AG04450 (cell line): ENCODE measurements around the gene CABYR. TPM values are rescaled to one million over a fixed set of nuclear protein-coding genes. Genes with fewer than 3 reads are reported as not detected.

Experiments used
- CTCF ChIA-PET: fragments of 300-600, 350-600 bp; formaldehyde crosslinking; extraction: SDS; loops from one replicate; lab custom pipeline; 2022; ENCODE audit warnings: antibody characterized with exemption, inconsistent platforms; lab: Charles Lee
- POLR2A ChIA-PET: fragments of 350-600 bp; formaldehyde crosslinking; extraction: SDS; loops from one replicate; lab custom pipeline; 2021; ENCODE audit warnings: antibody characterized with exemption, inconsistent platforms; lab: Yijun Ruan, JAX
- DNase-seq: peaks from one replicate; pipeline ENCODE4 v3.0.0-alpha.2; 2011; ENCODE audit warnings: low read depth, low spot score
- H3K27ac ChIP-seq: one replicate; pipeline ENCODE4 v1.5.1; 2012; ENCODE audit warnings: low read depth, low read length, control low read depth
- H3K27me3 ChIP-seq: one replicate; pipeline ENCODE4 v1.6.0; 2012; ENCODE audit warnings: low read length; ENCODE audit not compliant: control insufficient read depth, insufficient read depth
- H3K4me3 ChIP-seq: 2 replicates; pipeline ENCODE4 v1.5.1; 2011; ENCODE audit warnings: mild to moderate bottlenecking, low read depth, low read length, control low read depth
- H3K9me3 ChIP-seq: 2 replicates; pipeline ENCODE4 v1.5.1; 2012; ENCODE audit warnings: low read length; ENCODE audit not compliant: control insufficient read depth, insufficient read depth
- CTCF ChIP-seq: IDR thresholded peaks from 2 replicates; pipeline ENCODE4 v1.5.1; 2011; ENCODE audit warnings: low read depth, low read length, control low read depth, inconsistent platforms
- polyA plus RNA-seq: library from polyadenylated mRNA; depleted of rRNA; stranded (reverse); fragments of >200 nt; gene quantifications from 2 replicates; pipeline ENCODE4 v1.2.3, GENCODE V29; 2011

The CABYR gene
- polyA plus RNA-seq, 1 experiment: 11.8 TPM

- Histone ChIP-seq H3K9me3 (no peaks in the 10 kb centered on the region), H3K27ac (no peak overlapping the region), H3K4me3 (no peak overlapping the region), H3K27me3 (no peaks in the 10 kb centered on the region)
- ChIA-PET POLR2A (no interaction called here), CTCF (interaction anchor here (0.6 kb wide), 1 partner anchor 134 kb away, joined by 3 read pairs; no protein-coding TSS in a partner anchor)
- DNase-seq: no peak
- no peak for TF ChIP-seq CTCF
Observed at GRCh38 chr18:24111936-24112335, 26.9 kb upstream of the CABYR start.

- TF ChIP-seq CTCF: no peak
- no peak overlapping the region for H3K27ac ChIP-seq
- H3K4me3 ChIP-seq: no peak overlapping the region
- no peaks in the 10 kb centered on the region for H3K27me3 ChIP-seq
- H3K9me3 ChIP-seq: no peaks in the 10 kb centered on the region
- POLR2A ChIA-PET: no interaction called here
- CTCF ChIA-PET: interaction anchor here (0.5 kb wide), 1 partner anchor 200 kb away, joined by 3 read pairs; no protein-coding TSS in a partner anchor
- DNase-seq: no peak
Observed at GRCh38 chr18:24112464-24112863, 26.4 kb upstream of the CABYR start.

GRCh38 chr18:24112874-24113615 is 25.8 kb upstream of the CABYR start:
- TF ChIP-seq CTCF: no peak
- ChIA-PET POLR2A (no interaction called here), CTCF (interaction anchor here (0.5 kb wide), 1 partner anchor 200 kb away, joined by 3 read pairs; no protein-coding TSS in a partner anchor)
- DNase-seq: no peak
- Histone ChIP-seq H3K27ac (no peak overlapping the region), H3K9me3 (no peaks in the 10 kb centered on the region), H3K4me3 (no peak overlapping the region), H3K27me3 (no peaks in the 10 kb centered on the region)

- H3K27me3 ChIP-seq: no peaks in the 10 kb centered on the region
- TF ChIP-seq CTCF: no peak
- no peak for DNase-seq
- POLR2A ChIA-PET: no interaction called here
- H3K4me3 ChIP-seq: no peak overlapping the region
- no peak overlapping the region for H3K27ac ChIP-seq
- CTCF ChIA-PET: no interaction called here
- H3K9me3 ChIP-seq: no peaks in the 10 kb centered on the region
Observed at GRCh38 chr18:24114924-24115549, 23.8 kb upstream of the CABYR start.

GRCh38 chr18:24115628-24116027 is 23.2 kb upstream of the CABYR start:
- POLR2A ChIA-PET: no interaction called here

More at GRCh38 chr18:24115628-24116027, 23.2 kb upstream of the CABYR start:
- CTCF ChIA-PET: no interaction called here
- H3K27ac ChIP-seq: no peak overlapping the region
- DNase-seq: no peak
- TF ChIP-seq CTCF: no peak
- no peaks in the 10 kb centered on the region for H3K27me3 ChIP-seq
- no peak overlapping the region for H3K4me3 ChIP-seq
- H3K9me3 ChIP-seq: no peaks in the 10 kb centered on the region
